Mucosa of gallbladder (tissue), 1 donor: ENCODE results near the gene VPS37C. TPM values are rescaled to one million over a fixed set of nuclear protein-coding genes. Genes with fewer than 3 reads are reported as not detected.
"Not testable (repeated sequence)": the region's sequence is repeated elsewhere in the genome, so short reads cannot be mapped to it uniquely, and the experiment has no call there.

Experiments
- DNase-seq: peaks from one replicate; pipeline ENCODE4 v3.0.0-alpha.2; 2020; ENCODE audit warnings: low spot score
- total RNA-seq: library from RNA; stranded (reverse); gene quantifications from one replicate; pipeline ENCODE4 v1.2.1, GENCODE V29; 2021
- donor health status: DM: no; HTN: no; CAD: no.

VPS37C gene
- total RNA-seq, result 34.5 TPM

- DNase-seq, result peak; percentile 91
Observed at GRCh38 chr11:61161190-61162091, at the start of gene VPS37C. TSS of gene VPS37C (minus strand) at chr11:61161426. CDS start at chr11:61138829, 22,597 bp downstream.

DNA sequence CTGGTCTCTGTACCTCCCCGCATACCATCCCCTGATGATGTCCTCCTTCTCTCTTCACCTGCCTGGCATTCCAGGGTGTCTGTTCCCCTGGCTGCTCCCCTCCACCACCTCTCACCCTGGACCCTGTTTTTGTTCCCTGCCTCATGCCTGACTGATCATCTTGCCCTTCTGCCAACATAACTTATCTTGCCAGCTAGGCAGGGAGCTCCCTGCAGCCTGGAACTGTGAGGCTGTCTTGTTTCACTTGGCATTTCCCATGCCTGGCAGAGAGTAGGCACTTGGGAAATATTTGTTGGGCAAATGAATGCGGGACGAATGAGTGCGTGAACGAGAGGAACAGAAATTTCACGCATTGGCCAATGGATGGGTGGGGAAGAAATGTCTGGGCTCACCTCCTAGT lies 49.4 kb upstream of the VPS37C start:
- not testable (repeated sequence) for DNase-seq

DNA sequence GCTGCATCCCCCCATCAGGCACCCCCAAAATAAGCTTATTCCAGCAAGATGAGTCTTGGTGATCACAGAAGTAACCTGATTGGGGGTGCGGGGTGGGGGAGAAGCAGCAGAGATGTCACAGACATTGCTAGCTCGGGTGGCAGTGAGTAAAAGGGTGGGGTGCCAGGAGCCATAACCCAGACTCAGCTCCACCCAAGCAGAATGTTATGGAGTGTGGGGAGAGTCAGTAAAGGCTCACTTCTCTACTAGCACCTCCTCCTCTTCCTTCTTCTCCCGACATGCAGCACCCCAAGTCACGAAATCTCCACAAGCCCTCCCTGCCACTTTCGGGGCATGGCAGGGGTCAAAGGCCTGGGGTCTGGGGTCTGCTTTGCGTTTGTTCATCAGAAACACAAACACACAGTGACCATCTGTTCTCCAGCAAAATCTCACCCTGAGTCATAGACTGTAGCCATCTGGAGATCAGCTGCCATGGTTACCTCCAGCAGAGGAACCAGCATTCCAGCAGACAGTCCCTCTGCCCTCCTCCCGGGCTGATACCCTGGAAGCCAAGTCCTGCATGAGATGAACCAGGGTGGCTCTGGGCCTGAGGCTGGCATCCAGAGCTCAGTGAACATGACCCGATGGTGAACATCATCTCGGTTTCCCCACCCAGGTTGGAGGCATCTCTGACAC lies 46.5 kb upstream of the VPS37C start:
- not testable (repeated sequence) for DNase-seq

- not testable (repeated sequence) for DNase-seq
Observed at GRCh38 chr11:61204502-61205059, 43.4 kb upstream of the VPS37C start.

DNA sequence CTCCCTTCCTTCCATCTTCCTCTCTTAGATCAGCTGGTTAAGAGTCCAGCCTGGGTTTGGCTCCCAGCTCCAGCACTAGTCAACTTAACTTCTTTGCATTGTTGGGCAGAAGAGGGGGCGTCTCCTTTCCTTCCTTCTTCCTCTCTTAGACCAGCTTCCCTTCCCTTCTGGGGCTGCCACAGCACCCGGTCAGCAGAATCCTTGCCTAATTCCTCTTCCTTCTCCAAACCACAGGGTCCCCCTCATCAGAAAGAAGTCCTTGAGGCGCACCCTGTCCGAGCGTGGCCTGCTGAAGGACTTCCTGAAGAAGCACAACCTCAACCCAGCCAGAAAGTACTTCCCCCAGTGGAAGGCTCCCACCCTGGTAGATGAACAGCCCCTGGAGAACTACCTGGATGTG lies 42.6 kb upstream of the VPS37C start:
- not testable (repeated sequence) for DNase-seq

DNA sequence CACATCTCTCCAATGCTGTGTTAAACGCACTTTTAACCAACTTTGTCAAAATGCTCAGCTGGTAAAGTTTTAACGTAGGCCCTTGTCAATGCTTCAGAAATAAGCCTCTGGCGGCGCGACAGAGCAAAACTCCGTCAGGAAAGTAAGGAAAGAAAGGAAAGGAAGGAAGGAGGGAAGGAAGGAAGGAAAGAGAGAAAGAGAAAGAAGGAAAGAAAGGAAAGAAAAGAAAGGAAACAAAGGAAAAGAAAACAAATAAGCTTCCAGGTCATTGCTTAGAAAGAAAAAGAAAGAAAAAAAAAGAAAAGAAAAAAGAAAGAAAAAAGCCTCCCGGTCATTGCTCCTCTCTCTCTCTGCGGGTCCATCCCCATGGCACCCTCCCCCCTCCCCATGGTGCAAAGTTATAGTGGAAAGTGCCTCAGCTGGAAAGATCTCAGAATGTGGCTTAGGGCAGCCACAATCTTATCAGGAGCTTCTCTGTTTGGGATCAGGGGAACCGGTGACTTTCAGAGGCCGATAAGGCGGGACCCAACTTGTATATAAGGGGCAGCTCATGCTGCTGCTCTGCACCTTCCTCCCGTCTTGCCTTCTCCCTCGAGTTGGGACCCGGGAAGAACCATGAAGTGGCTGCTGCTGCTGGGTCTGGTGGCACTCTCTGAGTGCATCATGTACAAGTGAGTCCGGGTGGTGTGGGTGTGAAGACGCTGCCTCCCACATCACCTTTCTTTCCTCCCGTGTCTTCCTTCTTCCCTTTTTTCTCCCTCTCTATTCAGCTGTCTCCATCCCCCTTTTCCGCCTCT lies 41.9 kb upstream of the VPS37C start, which contains the start of gene PGA3:
Gene PGA3 (plus strand): TSS at position 566 of the 797 bp plus-strand sequence. CDS start 50 bp downstream, at position 616.
- not testable (repeated sequence) for DNase-seq

- DNase-seq, result no peak
Observed at GRCh38 chr11:61201476-61201875, 40.2 kb upstream of the VPS37C start.

- no peak for DNase-seq
Observed at GRCh38 chr11:61198948-61199523, 37.8 kb upstream of the VPS37C start.

- no peak for DNase-seq
Observed at GRCh38 chr11:61198361-61198760, 37.1 kb upstream of the VPS37C start.

DNA sequence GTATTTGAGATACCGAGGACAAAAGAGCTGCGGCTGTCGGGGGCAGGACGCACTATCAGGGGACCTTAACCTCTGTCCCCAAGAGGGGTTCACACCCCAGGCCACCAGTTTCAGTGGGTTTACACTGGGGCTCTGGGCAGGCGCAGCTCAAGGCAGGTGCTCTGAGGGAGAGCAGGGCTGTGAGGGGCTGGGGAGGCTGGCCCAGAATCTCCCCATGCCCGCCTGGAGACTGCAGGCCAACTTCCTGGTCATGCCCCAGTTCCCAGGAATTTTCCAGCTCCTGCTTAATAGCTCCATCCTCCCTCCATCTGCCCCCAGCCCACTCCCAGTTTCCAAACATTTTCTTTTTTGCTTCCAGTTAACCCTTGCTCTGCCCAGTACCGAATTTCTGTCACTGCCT lies 34.5 kb upstream of the VPS37C start:
- no peak for DNase-seq

GRCh38 chr11:61194981-61195695 lies 33.9 kb upstream of the VPS37C start:
- DNase-seq, result no peak

DNA sequence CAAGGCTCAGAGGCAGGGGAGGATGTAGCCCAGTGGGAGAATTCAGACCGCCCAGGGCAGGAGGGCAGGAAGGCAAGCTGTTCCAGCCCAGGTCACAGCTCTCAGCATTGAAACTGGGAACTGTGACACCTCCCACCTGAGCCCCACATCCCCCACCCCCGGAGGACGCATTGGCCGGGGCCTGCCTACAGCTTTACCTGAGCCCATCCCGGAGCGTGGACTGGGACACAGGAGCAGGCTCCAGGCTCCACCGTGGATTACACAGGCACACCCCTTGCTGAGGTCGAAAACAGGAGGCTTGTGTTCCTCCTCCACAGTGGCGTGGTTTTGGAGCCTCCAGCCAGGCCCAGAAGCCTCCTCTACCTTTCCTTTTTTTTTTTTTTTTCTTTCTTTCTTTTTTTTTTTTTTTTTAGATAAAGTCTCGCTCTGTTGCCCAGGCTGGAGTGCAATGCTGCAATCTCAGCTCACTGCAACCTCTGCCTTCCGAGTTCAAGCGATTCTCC lies 33.0 kb upstream of the VPS37C start:
- DNase-seq, result no peak

DNA sequence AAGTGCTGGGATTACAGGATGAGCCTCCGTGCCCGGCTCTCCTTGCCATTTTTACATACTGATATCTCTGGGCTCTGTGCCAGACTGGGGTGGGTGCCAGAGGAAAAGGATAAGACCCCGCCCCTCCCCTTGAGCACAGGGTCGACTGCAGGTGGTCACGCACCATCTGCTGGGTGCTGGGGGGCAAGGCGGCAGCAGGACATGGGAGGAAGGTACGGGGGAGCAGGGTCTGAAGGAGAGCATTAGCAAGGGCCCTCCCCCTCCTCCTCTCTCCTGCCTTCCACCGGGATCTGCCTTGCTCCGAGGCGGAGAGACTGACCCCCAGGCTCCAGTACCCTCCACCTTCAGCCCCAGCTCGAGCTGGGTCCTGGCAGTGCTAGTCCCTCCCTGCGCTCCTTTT lies 32.4 kb upstream of the VPS37C start:
- no peak for DNase-seq

- DNase-seq, result no peak
Observed at GRCh38 chr11:61189933-61190332, 28.7 kb upstream of the VPS37C start.

DNA sequence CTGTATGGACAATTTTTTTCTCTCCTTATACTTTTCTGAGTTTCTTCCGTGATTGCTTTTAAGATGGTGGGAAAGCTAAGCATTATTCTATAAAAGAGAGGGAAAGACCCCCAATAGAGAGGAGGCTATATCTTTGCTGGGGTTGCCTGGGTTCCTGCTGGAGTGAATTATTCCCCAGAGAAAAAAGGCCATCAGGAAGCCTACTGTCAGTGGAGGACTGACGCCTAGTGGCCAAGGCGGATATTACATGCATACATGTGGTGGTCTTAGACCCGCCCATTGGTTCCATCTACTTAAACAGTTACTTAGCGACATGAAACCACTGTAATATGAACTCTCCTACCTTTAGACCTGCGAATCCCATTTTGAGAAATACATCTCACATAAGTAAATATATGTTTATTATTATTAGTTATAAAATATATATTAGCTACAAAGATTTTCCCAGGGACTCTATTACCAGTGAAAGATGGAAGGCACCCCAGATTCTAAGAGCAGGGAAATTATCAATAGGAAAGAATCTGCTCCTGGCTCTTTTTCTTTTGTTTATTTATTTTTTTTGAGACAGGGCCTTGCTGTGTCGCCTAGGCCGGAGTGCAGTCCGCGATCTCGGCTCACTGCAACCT lies 26.4 kb upstream of the VPS37C start:
- DNase-seq, result peak; percentile 80

DNA sequence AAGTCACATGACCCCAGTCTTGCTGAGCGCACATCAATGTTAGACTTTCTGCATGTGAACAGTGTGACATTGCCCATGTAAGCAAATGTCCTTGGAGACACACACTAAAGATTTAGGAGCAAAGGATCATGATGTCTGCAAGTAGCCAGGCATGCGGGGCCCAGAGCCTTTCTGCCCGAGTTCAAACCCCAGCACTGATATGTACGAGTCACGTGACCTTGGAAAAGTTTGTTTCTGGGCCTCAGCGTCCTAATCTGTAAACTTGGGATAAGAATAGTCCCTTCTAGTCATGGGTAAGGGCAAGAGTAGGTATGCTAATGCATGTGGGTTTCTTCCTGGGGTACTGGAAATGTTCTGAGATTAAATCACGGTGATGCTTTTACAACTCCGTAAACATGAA lies 25.3 kb upstream of the VPS37C start:
- no peak for DNase-seq

DNA sequence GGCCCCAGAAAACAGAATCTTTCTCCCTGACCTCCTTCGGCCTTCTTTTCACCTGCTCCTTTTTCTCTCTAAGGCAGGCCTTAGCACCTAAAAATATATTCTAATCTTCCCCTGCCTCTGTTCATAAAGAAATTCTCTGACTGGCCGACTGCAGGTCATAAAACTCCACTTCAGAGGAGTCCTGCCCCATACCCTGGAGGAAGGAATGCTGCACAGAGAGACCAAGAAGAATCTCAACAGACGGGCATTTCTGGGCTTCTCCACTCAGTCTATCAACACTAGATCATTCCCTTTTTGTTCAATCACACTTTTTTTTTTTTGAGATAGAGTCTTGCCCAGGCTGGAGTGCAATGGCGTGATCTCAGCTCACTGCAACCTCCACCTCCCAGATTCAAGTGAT lies 22.4 kb upstream of the VPS37C start:
- no peak for DNase-seq

GRCh38 chr11:61181489-61181888 lies 20.3 kb upstream of the VPS37C start:
- DNase-seq, result no peak

- not testable (repeated sequence) for DNase-seq
Observed at GRCh38 chr11:61180205-61180604, 19.0 kb upstream of the VPS37C start.

DNA sequence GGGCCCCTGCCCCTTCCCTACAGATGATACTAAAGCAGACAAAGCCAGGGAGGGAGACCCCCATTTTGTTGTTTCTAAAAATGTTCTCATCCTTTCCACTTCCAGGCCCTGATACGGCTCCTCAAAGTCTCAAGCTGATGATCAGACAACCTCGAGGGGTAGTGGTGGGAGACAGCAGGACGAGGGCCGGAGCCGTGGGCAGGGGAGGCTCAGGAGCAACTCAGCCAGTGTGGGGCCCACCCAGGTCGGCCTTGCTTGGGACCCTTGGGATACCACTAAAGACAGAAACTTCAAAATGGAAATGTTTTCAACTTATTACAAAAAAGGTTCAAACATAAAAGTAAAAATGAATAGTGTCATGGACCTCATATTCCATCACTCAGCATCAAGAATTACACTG lies 15.2 kb upstream of the VPS37C start:
- no peak for DNase-seq
